Mesodermal cell (in vitro differentiated cells): ENCODE data around the gene EEF1AKMT1.
"Not testable (repeated sequence)": the region's sequence is repeated elsewhere in the genome, so short reads cannot be mapped to it uniquely, and the experiment has no call there.

Source experiments
- H3K27ac ChIP-seq: 2 replicates; pipeline ENCODE4 v1.7.0; 2013; ENCODE audit warnings: mild to moderate bottlenecking, low read depth, low read length, moderate library complexity; ENCODE audit not compliant: severe bottlenecking
- H3K36me3 ChIP-seq: 2 replicates; pipeline ENCODE4 v1.7.1; 2013; ENCODE audit warnings: mild to moderate bottlenecking, low read length, moderate library complexity; ENCODE audit not compliant: control insufficient read depth, insufficient read depth
- H3K4me1 ChIP-seq: one replicate; pipeline ENCODE4 v1.7.1; 2013; ENCODE audit warnings: mild to moderate bottlenecking, low read length; ENCODE audit not compliant: insufficient read depth, control insufficient read depth, poor library complexity, severe bottlenecking
- H3K4me3 ChIP-seq: 2 replicates; pipeline ENCODE4 v1.7.0; 2013; ENCODE audit warnings: low read length, control low read depth, mild to moderate bottlenecking; ENCODE audit not compliant: insufficient read depth, poor library complexity, severe bottlenecking; ENCODE audit errors: extremely low read depth
- H3K9me3 ChIP-seq: 2 replicates; pipeline ENCODE4 v1.7.1; 2013; ENCODE audit warnings: mild to moderate bottlenecking, low read length, moderate library complexity; ENCODE audit not compliant: control insufficient read depth
- WGBS, 2 experiments: methylation state at CpG; one replicate each; pipeline ENCODE4 v1.1.5; 2013; ENCODE audit warnings: missing lambda C conversion rate in 2 of 2; ENCODE audit not compliant: insufficient coverage in 2 of 2; 5-methylcytosine and 5-hydroxymethylcytosine counted together

The EEF1AKMT1 gene

GRCh38 chr13:20691616-20692015, 82.1 kb downstream of the EEF1AKMT1 start:
- Histone ChIP-seq H3K4me3 (no peak overlapping the region), H3K27ac (no peak overlapping the region), H3K9me3 (no peaks in the 10 kb centered on the region), H3K36me3 (no peaks in the 10 kb centered on the region), H3K4me1 (no peaks in the 10 kb centered on the region)
- WGBS, 2 experiments = 71 to 80% methylated on average over 1 of the region's 4 CpGs

GRCh38 chr13:20689291-20689690, 84.5 kb downstream of the EEF1AKMT1 start:
- Histone ChIP-seq H3K4me1 (no peaks in the 10 kb centered on the region), H3K27ac (no peak overlapping the region), H3K4me3 (no peak overlapping the region), H3K9me3 (no peaks in the 10 kb centered on the region), H3K36me3 (no peaks in the 10 kb centered on the region)
- WGBS, 2 experiments = 100% methylated on average over 1 to 2 of the region's 3 CpGs

- WGBS, 2 experiments = 88% methylated on average over 2 of the region's 4 CpGs; no CpG with 5 or more reads in 1 of the 2 experiments
- Histone ChIP-seq H3K27ac (no peak overlapping the region), H3K4me1 (no peaks in the 10 kb centered on the region), H3K9me3 (no peaks in the 10 kb centered on the region), H3K4me3 (no peak overlapping the region), H3K36me3 (no peaks in the 10 kb centered on the region)
Measured at GRCh38 chr13:20686863-20687579, 86.7 kb downstream of the EEF1AKMT1 start.

- H3K27ac ChIP-seq = no peak overlapping the region
- H3K4me3 ChIP-seq = no peak overlapping the region
- no peaks in the 10 kb centered on the region for H3K9me3 ChIP-seq
- H3K36me3 ChIP-seq = no peaks in the 10 kb centered on the region
- H3K4me1 ChIP-seq = no peaks in the 10 kb centered on the region
- no CpG with 5 or more reads among the region's 1 CpG for WGBS, 2 experiments
Measured at GRCh38 chr13:20686167-20686566, 87.6 kb downstream of the EEF1AKMT1 start.

GRCh38 chr13:20685092-20685491, 88.7 kb downstream of the EEF1AKMT1 start:
- no peaks in the 10 kb centered on the region for H3K9me3 ChIP-seq
- H3K36me3 ChIP-seq = no peaks in the 10 kb centered on the region
- H3K4me3 ChIP-seq = no peak overlapping the region
- H3K27ac ChIP-seq = no peak overlapping the region
- WGBS, 2 experiments = 74 to 100% methylated on average over 1 to 5 of the region's 6 CpGs
- H3K4me1 ChIP-seq = no peaks in the 10 kb centered on the region

GRCh38 chr13:20684546-20684945, 89.2 kb downstream of the EEF1AKMT1 start:
- no peaks in the 10 kb centered on the region for H3K9me3 ChIP-seq
- no peaks in the 10 kb centered on the region for H3K36me3 ChIP-seq
- no peak overlapping the region for H3K4me3 ChIP-seq
- no peaks in the 10 kb centered on the region for H3K4me1 ChIP-seq
- no peak overlapping the region for H3K27ac ChIP-seq
- WGBS, 2 experiments = 75 to 78% methylated on average over 9 to 10 of the region's 18 CpGs

GRCh38 chr13:20684041-20684440, 89.7 kb downstream of the EEF1AKMT1 start:
- Histone ChIP-seq H3K27ac (no peak overlapping the region), H3K9me3 (no peaks in the 10 kb centered on the region), H3K4me3 (no peak overlapping the region), H3K36me3 (no peaks in the 10 kb centered on the region), H3K4me1 (peaks cover 2% of the 10 kb centered on the region)
- WGBS, 2 experiments = 71 to 89% methylated on average over 1 to 4 of the region's 4 CpGs

GRCh38 chr13:20682061-20682460, 91.7 kb downstream of the EEF1AKMT1 start:
- Histone ChIP-seq H3K27ac (no peak overlapping the region), H3K36me3 (no peaks in the 10 kb centered on the region), H3K9me3 (no peaks in the 10 kb centered on the region), H3K4me1 (peaks cover 6% of the 10 kb centered on the region), H3K4me3 (no peak overlapping the region)
- 100% methylated on average over 1 of the region's 1 CpG; no CpG with 5 or more reads in 1 of the 2 experiments for WGBS, 2 experiments

GRCh38 chr13:20681481-20681880, 92.3 kb downstream of the EEF1AKMT1 start:
- not testable (repeated sequence) for H3K4me1 ChIP-seq, H3K27ac ChIP-seq, H3K36me3 ChIP-seq, H3K9me3 ChIP-seq, H3K4me3 ChIP-seq
- WGBS, 2 experiments = 63 to 69% methylated on average over 2 of the region's 5 CpGs

GRCh38 chr13:20680416-20681080, 93.2 kb downstream of the EEF1AKMT1 start:
- peaks cover 6% of the 10 kb centered on the region for H3K4me1 ChIP-seq
- WGBS, 2 experiments = 95 to 97% methylated on average over 5 to 6 of the region's 10 CpGs
- H3K27ac ChIP-seq = no peak overlapping the region
- H3K36me3 ChIP-seq = no peaks in the 10 kb centered on the region
- H3K4me3 ChIP-seq = no peak overlapping the region
- no peaks in the 10 kb centered on the region for H3K9me3 ChIP-seq

GRCh38 chr13:20679879-20680278, 93.9 kb downstream of the EEF1AKMT1 start:
- no peaks in the 10 kb centered on the region for H3K36me3 ChIP-seq
- peaks cover 6% of the 10 kb centered on the region for H3K4me1 ChIP-seq
- no peaks in the 10 kb centered on the region for H3K9me3 ChIP-seq
- H3K27ac ChIP-seq = no peak overlapping the region
- H3K4me3 ChIP-seq = no peak overlapping the region
- WGBS, 2 experiments = 100% methylated on average over 1 of the region's 3 CpGs; no CpG with 5 or more reads in 1 of the 2 experiments
